HUDEP-2 (cell line): Measurements from ENCODE around the gene XRN2.

Experiments
- DNase-seq, 76 experiments: peaks; one replicate each; lab custom pipeline; 2025; ENCODE audit not compliant: unreplicated experiment in 76 of 76; lab: John Stamatoyannopoulos, UW

Gene XRN2

GRCh38 chr20:21294755-21295154 lies 8.4 kb upstream of the XRN2 start:
- no peak for DNase-seq

- no peak for DNase-seq
These were observed 1.0 kb upstream of the XRN2 start for GRCh38 chr20:21301940-21302663.

- DNase-seq, result peak in 1 of 76 experiments; percentile 6
These were observed 469 bp upstream of the XRN2 start for GRCh38 chr20:21302664-21303060.

- DNase-seq, result peak in 9 of 76 experiments; percentile 7 to 44 (median 29)
These were observed 898 bp downstream of the XRN2 start for GRCh38 chr20:21303872-21304586.

- DNase-seq, result no peak
These were observed 5.2 kb downstream of the XRN2 start for GRCh38 chr20:21308340-21308739.

GRCh38 chr20:21309678-21310467 lies 6.7 kb downstream of the XRN2 start:
- no peak for DNase-seq

GRCh38 chr20:21312813-21313474 lies 9.8 kb downstream of the XRN2 start:
- no peak for DNase-seq

GRCh38 chr20:21315138-21315537 lies 12.0 kb downstream of the XRN2 start:
- peak in 51 of 76 experiments; percentile 2 to 80 (median 38) for DNase-seq

GRCh38 chr20:21322083-21322710 lies 19.1 kb downstream of the XRN2 start:
- DNase-seq, result no peak

GRCh38 chr20:21322921-21323331 lies 19.8 kb downstream of the XRN2 start:
- DNase-seq, result peak in 9 of 76 experiments; percentile 2 to 25 (median 14)

GRCh38 chr20:21323640-21324039 lies 20.5 kb downstream of the XRN2 start:
- peak in 25 of 76 experiments; percentile 1 to 51 (median 33) for DNase-seq

- no peak for DNase-seq
These were observed 21.0 kb downstream of the XRN2 start for GRCh38 chr20:21324126-21324525.

- peak in 16 of 76 experiments; percentile 5 to 55 (median 18) for DNase-seq
These were observed 22.2 kb downstream of the XRN2 start for GRCh38 chr20:21325296-21325695.

GRCh38 chr20:21326700-21327099 lies 23.6 kb downstream of the XRN2 start:
- peak in 2 of 76 experiments; percentile 3 to 6 for DNase-seq

- no peak for DNase-seq
These were observed 33.5 kb downstream of the XRN2 start for GRCh38 chr20:21336455-21337151.

- no peak for DNase-seq
These were observed 35.2 kb downstream of the XRN2 start for GRCh38 chr20:21338291-21338690.

- no peak for DNase-seq
These were observed 36.4 kb downstream of the XRN2 start for GRCh38 chr20:21339499-21339898.

GRCh38 chr20:21340991-21341697 lies 38.0 kb downstream of the XRN2 start:
- DNase-seq, result no peak
